Activated CD8-positive, alpha-beta memory T cell treated with anti-CD3 and anti-CD28 coated beads, Interleukin-2, amount 10 ng/mL, durations not matched to agents 7 days and 5 days (primary cell): ENCODE results near the gene ARHGAP18. TPM values are rescaled to one million over a fixed set of nuclear protein-coding genes. Genes with fewer than 3 reads are reported as not detected.

Experiments used
- ATAC-seq: fragments of 150-1000 bp; cut with Tn5 transposase; one replicate; pipeline ENCODE4 v1.10.0; 2021; ENCODE audit warnings: moderate library complexity
- CTCF ChIA-PET: fragments of 350-600 bp; sonication (Branson Sonifier 250); formaldehyde crosslinking; loops from one replicate; lab custom pipeline; 2021; ENCODE audit warnings: antibody characterized with exemption; lab: Charles Lee
- DNase-seq: peaks from one replicate; pipeline ENCODE4 v3.0.0-alpha.2; 2020
- H3K27ac Mint-ChIP-seq: one replicate; pipeline ENCODE4 v1.8.0; 2021; ENCODE audit warnings: mild to moderate bottlenecking, mixed read lengths
- H3K27me3 Mint-ChIP-seq: one replicate; pipeline ENCODE4 v1.8.0; 2021; ENCODE audit warnings: mixed read lengths
- H3K36me3 Mint-ChIP-seq: one replicate; pipeline ENCODE4 v1.8.0; 2021; ENCODE audit warnings: mild to moderate bottlenecking, mixed read lengths
- H3K4me1 Mint-ChIP-seq: one replicate; pipeline ENCODE4 v1.8.0; 2021; ENCODE audit warnings: mixed read lengths
- H3K4me3 Mint-ChIP-seq: one replicate; pipeline ENCODE4 v1.8.0; 2021; ENCODE audit warnings: mild to moderate bottlenecking, moderate library complexity, mixed read lengths
- H3K9me3 Mint-ChIP-seq: one replicate; pipeline ENCODE4 v1.8.0; 2022; ENCODE audit warnings: low read depth, mixed read lengths
- total RNA-seq, 2 experiments: library from RNA; stranded (reverse); gene quantifications; one replicate each; pipeline ENCODE4 v1.2.3, GENCODE V29; 2021

ARHGAP18 gene
- total RNA-seq, 2 experiments from 2014 or later = 14.1 to 20.8 TPM

GRCh38 chr6:129671442-129672340 lies 38.3 kb downstream of the ARHGAP18 start:
- Mint-ChIP-seq H3K36me3 (peaks cover 11% of the 10 kb centered on the region), H3K27ac (peak overlapping the region; percentile 95), H3K27me3 (no peaks in the 10 kb centered on the region), H3K4me3 (peak overlapping the region; percentile 71), H3K4me1 (peaks cover 55% of the 10 kb centered on the region), H3K9me3 (no peaks in the 10 kb centered on the region)
- peak; percentile 85 for DNase-seq
- CTCF ChIA-PET = interaction anchor here (0.7 to 3.7 kb wide), 17 partner anchors 10 to 103 kb away, joined by 3 to 35 read pairs (median 5); partner anchors contain the start of gene ARHGAP18
- peak; percentile 86 for ATAC-seq

- Mint-ChIP-seq H3K9me3 (no peaks in the 10 kb centered on the region), H3K4me1 (peaks cover 59% of the 10 kb centered on the region), H3K27me3 (no peaks in the 10 kb centered on the region), H3K36me3 (peaks cover 8% of the 10 kb centered on the region), H3K27ac (peak overlapping the region; percentile 24), H3K4me3 (no peak overlapping the region)
- CTCF ChIA-PET = interaction anchor here (1.3 to 3.7 kb wide), 6 partner anchors 8 to 104 kb away, joined by 3 to 17 read pairs (median 6); partner anchors contain the start of gene ARHGAP18
- ATAC-seq (no peak), DNase-seq (no peak)
Observed at GRCh38 chr6:129670634-129671033, 39.3 kb downstream of the ARHGAP18 start.

GRCh38 chr6:129667621-129668020 lies 42.4 kb downstream of the ARHGAP18 start:
- Mint-ChIP-seq H3K4me1 (peaks cover 53% of the 10 kb centered on the region), H3K4me3 (no peak overlapping the region), H3K9me3 (no peaks in the 10 kb centered on the region), H3K36me3 (peaks cover 2% of the 10 kb centered on the region), H3K27me3 (no peaks in the 10 kb centered on the region), H3K27ac (no peak overlapping the region)
- CTCF ChIA-PET = no interaction called here
- DNase-seq = no peak
- no peak for ATAC-seq

GRCh38 chr6:129667034-129667433 lies 42.9 kb downstream of the ARHGAP18 start:
- H3K36me3 Mint-ChIP-seq = peaks cover 2% of the 10 kb centered on the region
- H3K27me3 Mint-ChIP-seq = no peaks in the 10 kb centered on the region
- H3K27ac Mint-ChIP-seq = no peak overlapping the region
- ATAC-seq (no peak), DNase-seq (no peak)
- H3K4me3 Mint-ChIP-seq = no peak overlapping the region
- H3K4me1 Mint-ChIP-seq = peaks cover 52% of the 10 kb centered on the region
- CTCF ChIA-PET = no interaction called here
- no peaks in the 10 kb centered on the region for H3K9me3 Mint-ChIP-seq

- H3K27ac Mint-ChIP-seq = no peak overlapping the region
- H3K4me1 Mint-ChIP-seq = peaks cover 40% of the 10 kb centered on the region
- no peak overlapping the region for H3K4me3 Mint-ChIP-seq
- peaks cover 4% of the 10 kb centered on the region for H3K36me3 Mint-ChIP-seq
- no peaks in the 10 kb centered on the region for H3K9me3 Mint-ChIP-seq
- DNase-seq (no peak), ATAC-seq (no peak)
- CTCF ChIA-PET = interaction anchor here (0.8 to 1.3 kb wide), 3 partner anchors 44 to 62 kb away, joined by 3 to 7 read pairs (median 3); partner anchors contain the start of gene ARHGAP18
- H3K27me3 Mint-ChIP-seq = no peaks in the 10 kb centered on the region
Observed at GRCh38 chr6:129665555-129665954, 44.4 kb downstream of the ARHGAP18 start.

GRCh38 chr6:129663531-129663930 lies 46.4 kb downstream of the ARHGAP18 start:
- ATAC-seq (no peak), DNase-seq (no peak)
- H3K27ac Mint-ChIP-seq = no peak overlapping the region
- H3K4me3 Mint-ChIP-seq = no peak overlapping the region
- H3K9me3 Mint-ChIP-seq = no peaks in the 10 kb centered on the region
- peaks cover 7% of the 10 kb centered on the region for H3K36me3 Mint-ChIP-seq
- peaks cover 44% of the 10 kb centered on the region for H3K4me1 Mint-ChIP-seq
- CTCF ChIA-PET = interaction anchor here (1.0 to 3.2 kb wide), 3 partner anchors 8 to 66 kb away, joined by 3 to 8 read pairs (median 5); partner anchors contain the start of gene ARHGAP18
- H3K27me3 Mint-ChIP-seq = no peaks in the 10 kb centered on the region

GRCh38 chr6:129662980-129663431 lies 47.0 kb downstream of the ARHGAP18 start:
- Mint-ChIP-seq H3K4me1 (peaks cover 42% of the 10 kb centered on the region), H3K27ac (no peak overlapping the region), H3K4me3 (no peak overlapping the region), H3K27me3 (no peaks in the 10 kb centered on the region), H3K36me3 (peaks cover 7% of the 10 kb centered on the region), H3K9me3 (no peaks in the 10 kb centered on the region)
- CTCF ChIA-PET = interaction anchor here (1.0 to 3.2 kb wide), 3 partner anchors 8 to 65 kb away, joined by 3 to 8 read pairs (median 5); partner anchors contain the start of gene ARHGAP18
- ATAC-seq (peak; percentile 82), DNase-seq (no peak)

GRCh38 chr6:129662406-129662766 lies 47.6 kb downstream of the ARHGAP18 start:
- no peak for ATAC-seq
- Mint-ChIP-seq H3K27me3 (no peaks in the 10 kb centered on the region), H3K9me3 (no peaks in the 10 kb centered on the region), H3K36me3 (peaks cover 7% of the 10 kb centered on the region), H3K4me3 (no peak overlapping the region), H3K27ac (no peak overlapping the region), H3K4me1 (peaks cover 36% of the 10 kb centered on the region)
- CTCF ChIA-PET = interaction anchor here (1.9 to 3.2 kb wide), 2 partner anchors 9 to 66 kb away, joined by 5 to 8 read pairs; no protein-coding TSS in a partner anchor
- DNase-seq = no peak

- Mint-ChIP-seq H3K27ac (no peak overlapping the region), H3K9me3 (no peaks in the 10 kb centered on the region), H3K27me3 (no peaks in the 10 kb centered on the region), H3K36me3 (peaks cover 7% of the 10 kb centered on the region), H3K4me3 (no peak overlapping the region), H3K4me1 (peaks cover 34% of the 10 kb centered on the region)
- ATAC-seq (no peak), DNase-seq (no peak)
- CTCF ChIA-PET = interaction anchor here (1.9 to 3.2 kb wide), 2 partner anchors 10 to 67 kb away, joined by 5 to 8 read pairs; no protein-coding TSS in a partner anchor
Observed at GRCh38 chr6:129661536-129662405, 48.2 kb downstream of the ARHGAP18 start.

- CTCF ChIA-PET = interaction anchor here (0.6 to 1.9 kb wide), 2 partner anchors 27 to 69 kb away, joined by 3 to 5 read pairs; no protein-coding TSS in a partner anchor
- H3K27ac Mint-ChIP-seq = no peak overlapping the region
- no peaks in the 10 kb centered on the region for H3K27me3 Mint-ChIP-seq
- H3K4me1 Mint-ChIP-seq = peaks cover 26% of the 10 kb centered on the region
- H3K9me3 Mint-ChIP-seq = no peaks in the 10 kb centered on the region
- ATAC-seq (no peak), DNase-seq (no peak)
- peaks cover 5% of the 10 kb centered on the region for H3K36me3 Mint-ChIP-seq
- H3K4me3 Mint-ChIP-seq = no peak overlapping the region
Observed at GRCh38 chr6:129660346-129660676, 49.7 kb downstream of the ARHGAP18 start.

GRCh38 chr6:129659590-129660345 lies 50.2 kb downstream of the ARHGAP18 start:
- DNase-seq = no peak
- no peaks in the 10 kb centered on the region for H3K27me3 Mint-ChIP-seq

GRCh38 chr6:129659167-129659566 lies 50.8 kb downstream of the ARHGAP18 start:
- no peak for DNase-seq
- ATAC-seq = no peak
- no peaks in the 10 kb centered on the region for H3K27me3 Mint-ChIP-seq
- H3K9me3 Mint-ChIP-seq = no peaks in the 10 kb centered on the region
- CTCF ChIA-PET = no interaction called here
- H3K27ac Mint-ChIP-seq = no peak overlapping the region
- no peak overlapping the region for H3K4me3 Mint-ChIP-seq
- peaks cover 20% of the 10 kb centered on the region for H3K4me1 Mint-ChIP-seq
- peaks cover 5% of the 10 kb centered on the region for H3K36me3 Mint-ChIP-seq

More at GRCh38 chr6:129659590-129660345, 50.2 kb downstream of the ARHGAP18 start:
- Mint-ChIP-seq H3K4me3 (no peak overlapping the region), H3K27ac (no peak overlapping the region), H3K4me1 (peaks cover 26% of the 10 kb centered on the region), H3K9me3 (no peaks in the 10 kb centered on the region), H3K36me3 (peaks cover 5% of the 10 kb centered on the region)
- ATAC-seq = no peak
- CTCF ChIA-PET = interaction anchor here (0.6 kb wide), 1 partner anchor 27 kb away, joined by 3 read pairs; no protein-coding TSS in a partner anchor
